Cardiac muscle cell (in vitro differentiated cells and primary cell): Measurements from ENCODE around the gene ETHE1. TPM values are rescaled to one million over a fixed set of nuclear protein-coding genes. Genes with fewer than 3 reads are reported as not detected.
A peak's percentile ranks its signal among the peaks of the same experiment; 100 is the strongest.

Experiments used
- DNase-seq, 2 donors: peaks; one replicate each; pipeline versions ENCODE4 v3.0.0 to v3.0.0-alpha.2; 2010 to 2017; ENCODE audit warnings: low read depth in 1 of 2, low spot score in 1 of 2
- H3K27ac ChIP-seq: fragments of 200-600 bp; sonication (generic); 2 replicates; pipeline ENCODE4 v1.5.1; 2016
- H3K27me3 ChIP-seq: fragments of 200-600 bp; sonication (generic); 2 replicates; pipeline ENCODE4 v1.6.0; 2016; ENCODE audit warnings: control low read depth
- H3K36me3 ChIP-seq: fragments of 200-600 bp; sonication (generic); 2 replicates; pipeline ENCODE4 v1.5.1; 2016; ENCODE audit warnings: control low read depth
- H3K4me1 ChIP-seq: fragments of 200-600 bp; sonication (generic); 2 replicates; pipeline ENCODE4 v1.8.1; 2017; ENCODE audit warnings: low read depth, mild to moderate bottlenecking, mixed run types
- H3K4me3 ChIP-seq: fragments of 200-600 bp; sonication (generic); 2 replicates; pipeline ENCODE4 v1.5.1; 2016; ENCODE audit warnings: mild to moderate bottlenecking
- H3K9me3 ChIP-seq: fragments of 200-600 bp; sonication (generic); 2 replicates; pipeline ENCODE4 v1.5.1; 2017; ENCODE audit warnings: low read depth, mild to moderate bottlenecking, control low read depth
- polyA plus RNA-seq: library from polyadenylated mRNA; unstranded; fragments of >200 nt; fragmentation: Nextera tagmentation; extraction: Ambion mirVana; gene quantifications from 2 replicates; pipeline ENCODE4 v1.2.1, GENCODE V29; 2016
- total RNA-seq: library from RNA; depleted of rRNA; stranded (reverse); fragments of >200 nt; gene quantifications from 2 replicates; pipeline ENCODE4 v1.2.3, GENCODE V29; 2016
- TF ChIP-seq, protein P1 (sequence below): IDR thresholded peaks from 2 replicates; pipeline ENCODE4 v1.5.1; 2012; ENCODE audit warnings: low read depth, mild to moderate bottlenecking, low read length

ETHE1 gene
- total and polyA plus RNA-seq, 2 experiments from 2014 or later, result 31.6 to 35.0 TPM

- no peaks in the 10 kb centered on the region for H3K36me3 ChIP-seq
- TF ChIP-seq, protein P1, sequence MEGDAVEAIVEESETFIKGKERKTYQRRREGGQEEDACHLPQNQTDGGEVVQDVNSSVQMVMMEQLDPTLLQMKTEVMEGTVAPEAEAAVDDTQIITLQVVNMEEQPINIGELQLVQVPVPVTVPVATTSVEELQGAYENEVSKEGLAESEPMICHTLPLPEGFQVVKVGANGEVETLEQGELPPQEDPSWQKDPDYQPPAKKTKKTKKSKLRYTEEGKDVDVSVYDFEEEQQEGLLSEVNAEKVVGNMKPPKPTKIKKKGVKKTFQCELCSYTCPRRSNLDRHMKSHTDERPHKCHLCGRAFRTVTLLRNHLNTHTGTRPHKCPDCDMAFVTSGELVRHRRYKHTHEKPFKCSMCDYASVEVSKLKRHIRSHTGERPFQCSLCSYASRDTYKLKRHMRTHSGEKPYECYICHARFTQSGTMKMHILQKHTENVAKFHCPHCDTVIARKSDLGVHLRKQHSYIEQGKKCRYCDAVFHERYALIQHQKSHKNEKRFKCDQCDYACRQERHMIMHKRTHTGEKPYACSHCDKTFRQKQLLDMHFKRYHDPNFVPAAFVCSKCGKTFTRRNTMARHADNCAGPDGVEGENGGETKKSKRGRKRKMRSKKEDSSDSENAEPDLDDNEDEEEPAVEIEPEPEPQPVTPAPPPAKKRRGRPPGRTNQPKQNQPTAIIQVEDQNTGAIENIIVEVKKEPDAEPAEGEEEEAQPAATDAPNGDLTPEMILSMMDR, result no peak
- peaks cover 12% of the 10 kb centered on the region for H3K27me3 ChIP-seq
- no peaks in the 10 kb centered on the region for H3K4me1 ChIP-seq
- H3K27ac ChIP-seq, result no peak overlapping the region
- H3K4me3 ChIP-seq, result no peak overlapping the region
- no peak for DNase-seq
- H3K9me3 ChIP-seq, result no peaks in the 10 kb centered on the region
Measured at GRCh38 chr19:43468354-43469159, 58.4 kb downstream of the ETHE1 start.

DNA sequence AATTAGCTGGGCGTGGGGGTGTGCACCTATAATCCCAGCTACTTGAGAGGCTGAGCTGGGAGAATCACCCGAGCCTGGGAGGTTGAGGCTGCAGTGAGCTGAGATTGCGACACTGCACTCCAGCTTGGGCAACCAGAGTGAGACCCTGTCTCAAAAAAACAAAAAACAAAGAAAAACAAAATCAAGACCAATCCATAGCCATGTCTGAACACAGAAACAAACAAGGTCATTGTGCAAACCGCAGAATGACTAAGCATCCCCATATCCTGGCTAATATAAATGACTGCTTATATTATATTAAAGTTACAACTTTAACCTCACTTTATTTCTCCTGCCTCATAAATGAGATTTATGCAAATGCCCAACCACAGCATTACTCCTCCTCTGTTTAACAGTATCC lies 59.3 kb downstream of the ETHE1 start:
- no peaks in the 10 kb centered on the region for H3K36me3 ChIP-seq
- TF ChIP-seq, protein P1, result no peak
- H3K27ac ChIP-seq, result no peak overlapping the region
- no peak overlapping the region for H3K4me3 ChIP-seq
- peaks cover 12% of the 10 kb centered on the region for H3K27me3 ChIP-seq
- H3K4me1 ChIP-seq, result no peaks in the 10 kb centered on the region
- no peaks in the 10 kb centered on the region for H3K9me3 ChIP-seq
- peak in 1 of 2 donors; percentile 50 for DNase-seq

DNA sequence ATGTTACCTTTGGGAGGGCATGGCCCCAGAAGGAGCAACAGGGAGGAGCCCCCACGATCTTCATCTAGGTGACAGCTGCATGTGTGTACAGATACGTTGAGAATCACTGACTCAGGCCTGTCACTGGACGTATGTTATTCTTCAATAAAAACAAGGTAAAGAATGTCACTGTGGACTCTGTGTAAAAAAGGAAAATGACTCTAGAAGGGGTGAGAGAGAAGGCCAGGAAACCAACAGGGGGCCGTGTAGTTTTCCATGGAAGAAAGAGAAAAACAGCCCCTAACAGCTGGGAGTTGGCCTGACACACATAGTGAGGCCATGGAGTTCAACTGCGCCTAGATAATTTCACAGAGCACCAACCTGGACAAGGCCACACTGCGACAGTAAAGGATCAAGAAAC lies 59.7 kb downstream of the ETHE1 start:
- no peak for DNase-seq
- H3K4me1 ChIP-seq, result no peaks in the 10 kb centered on the region
- no peaks in the 10 kb centered on the region for H3K9me3 ChIP-seq
- H3K4me3 ChIP-seq, result no peak overlapping the region
- H3K36me3 ChIP-seq, result no peaks in the 10 kb centered on the region
- peaks cover 12% of the 10 kb centered on the region for H3K27me3 ChIP-seq
- no peak overlapping the region for H3K27ac ChIP-seq
- TF ChIP-seq, protein P1, result no peak

- Histone ChIP-seq H3K9me3 (no peaks in the 10 kb centered on the region), H3K36me3 (no peaks in the 10 kb centered on the region)
- TF ChIP-seq, protein P1, result no peak
Measured at GRCh38 chr19:43466793-43467192, 60.2 kb downstream of the ETHE1 start.

DNA sequence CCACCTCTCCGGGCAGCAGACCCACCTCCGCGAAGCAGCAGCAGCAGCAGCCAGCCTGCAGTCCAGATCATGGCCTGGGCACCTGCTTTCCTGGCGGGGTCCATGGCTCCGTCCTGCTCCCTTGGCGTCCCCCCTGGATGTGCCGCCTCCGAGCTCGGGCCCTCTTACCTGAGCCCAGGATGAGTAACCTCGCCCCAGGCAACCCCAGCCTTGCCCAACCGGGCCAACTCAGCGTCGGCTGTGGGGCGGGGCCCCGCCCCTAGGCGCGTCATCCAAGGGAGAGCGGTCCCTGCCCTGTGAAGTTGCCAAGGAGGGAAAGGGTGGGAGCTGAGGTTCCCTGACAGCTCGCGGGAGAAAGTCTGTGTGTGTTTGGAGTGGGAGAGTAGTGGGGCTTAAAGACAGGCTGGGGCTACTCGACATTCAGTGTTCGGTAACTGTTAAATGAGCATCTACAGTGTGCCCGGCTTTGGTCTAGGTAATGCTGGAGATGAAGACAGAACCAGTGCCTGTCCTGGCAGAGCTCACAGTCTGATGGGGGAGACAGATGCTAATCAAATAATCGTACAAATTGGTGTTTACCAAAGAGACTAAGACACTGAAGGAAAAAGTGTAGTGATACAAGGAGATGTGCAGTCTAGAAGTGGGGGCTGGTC lies 61.4 kb downstream of the ETHE1 start, which contains the start of gene LYPD3:
Gene LYPD3, minus strand, starts transcription at position 141 of the 653 bp plus-strand sequence. Its CDS starts 37 bp downstream, at position 104.
- Histone ChIP-seq H3K27ac (no peak within 1 kb of the TSS), H3K4me1 (no peaks in the 10 kb centered on the region)

More at GRCh38 chr19:43466793-43467192, 60.2 kb downstream of the ETHE1 start:
- H3K27me3 ChIP-seq, result peaks cover 12% of the 10 kb centered on the region
- H3K4me1 ChIP-seq, result no peaks in the 10 kb centered on the region
- H3K27ac ChIP-seq, result no peak overlapping the region
- no peak overlapping the region for H3K4me3 ChIP-seq
- DNase-seq, result no peak

More for the DNA sequence above, 61.4 kb downstream of the ETHE1 start, which contains the start of gene LYPD3:
- peak in 1 of 2 donors; percentile 43 for DNase-seq
- Histone ChIP-seq H3K9me3 (no peaks in the 10 kb centered on the region), H3K4me3 (peak within 1 kb of the TSS; percentile 56), H3K36me3 (no peaks in the 10 kb centered on the region), H3K27me3 (peaks cover 12% of the 10 kb centered on the region)
- TF ChIP-seq, protein P1, result no peak
